ENCODE results near the gene EFCAB11. TPM values are rescaled to one million over a fixed set of nuclear protein-coding genes. Genes with fewer than 3 reads are reported as not detected.

Gene EFCAB11
- total RNA-seq, 1 experiment from 2014 or later = 15.5 TPM

DNA sequence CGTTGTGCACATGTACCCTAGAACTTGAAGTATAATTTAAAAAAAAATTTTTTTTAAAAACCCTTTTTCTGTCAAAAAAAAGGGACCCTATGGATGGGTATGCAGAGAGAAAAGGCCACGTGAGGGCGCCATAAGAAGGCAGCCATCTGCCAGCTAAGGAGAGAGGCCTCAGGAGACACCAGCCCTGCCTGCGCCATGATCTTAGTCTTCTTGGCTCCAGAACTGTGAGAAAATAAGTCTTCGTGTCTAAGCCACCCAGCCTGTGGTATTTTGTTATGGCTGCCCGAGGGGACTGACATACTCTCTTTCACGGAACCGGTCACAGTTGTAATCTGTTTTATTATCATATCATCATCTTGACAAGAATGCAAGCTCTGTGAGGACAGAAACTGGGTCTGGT lies 174.8 kb downstream of the EFCAB11 start:
- CTCF ChIA-PET = interaction anchor here (0.6 to 1.2 kb wide), 6 partner anchors 28 to 159 kb away, joined by 3 to 4 read pairs (median 4); no protein-coding TSS in a partner anchor
- H3K4me1 Mint-ChIP-seq = peaks cover 9% of the 10 kb centered on the region
- POLR2A ChIA-PET = no interaction called here
- H3K27ac Mint-ChIP-seq = no peak overlapping the region
- peaks cover 16% of the 10 kb centered on the region for H3K9me3 Mint-ChIP-seq
- no peaks in the 10 kb centered on the region for H3K27me3 Mint-ChIP-seq (ENCODE audit: low read depth)
- TF ChIP-seq, protein P1, sequence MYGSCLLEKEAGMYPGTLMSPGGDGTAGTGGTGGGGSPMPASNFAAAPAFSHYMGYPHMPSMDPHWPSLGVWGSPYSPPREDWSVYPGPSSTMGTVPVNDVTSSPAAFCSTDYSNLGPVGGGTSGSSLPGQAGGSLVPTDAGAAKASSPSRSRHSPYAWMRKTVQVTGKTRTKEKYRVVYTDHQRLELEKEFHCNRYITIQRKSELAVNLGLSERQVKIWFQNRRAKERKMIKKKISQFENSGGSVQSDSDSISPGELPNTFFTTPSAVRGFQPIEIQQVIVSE (CRISPR knock-in tag; IDR thresholded peaks at IDR 0.05; ENCODE audit: borderline replicate concordance) = no peak
- H3K4me3 Mint-ChIP-seq = no peak overlapping the region
- peak; percentile 81 for ATAC-seq
- peak; percentile 51 for DNase-seq (ENCODE audit: low spot score)
- peaks cover 4% of the 10 kb centered on the region; the same call in 1 of the 2 replicates for H3K36me3 Mint-ChIP-seq

- POLR2A ChIA-PET = no interaction called here
- Mint-ChIP-seq H3K9me3 (peaks cover 16% of the 10 kb centered on the region), H3K27ac (no peak overlapping the region), H3K4me3 (no peak overlapping the region), H3K36me3 (peaks cover 4% of the 10 kb centered on the region; the same call in 1 of the 2 replicates), H3K4me1 (peaks cover 35% of the 10 kb centered on the region), H3K27me3 (ENCODE audit: low read depth) (no peaks in the 10 kb centered on the region; the same call in 1 of the 2 replicates)
- ATAC-seq (no peak), DNase-seq (ENCODE audit: low spot score) (no peak)
- TF ChIP-seq ZNF219 (CRISPR knock-in tag; IDR thresholded peaks at IDR 0.05; ENCODE audit: borderline replicate concordance) (no peak), MYBL2 (CRISPR knock-in tag; IDR thresholded peaks at IDR 0.05) (no peak), FOXK1 (CRISPR knock-in tag; IDR thresholded peaks at IDR 0.05) (no peak), ESRRA (CRISPR knock-in tag; IDR thresholded peaks at IDR 0.05; ENCODE audit: borderline replicate concordance) (no peak), ZNF317 (CRISPR knock-in tag; IDR thresholded peaks at IDR 0.05; ENCODE audit: borderline replicate concordance, low read depth) (no peak), NR2C2 (CRISPR knock-in tag; IDR thresholded peaks at IDR 0.05) (no peak), KAT7 (CRISPR knock-in tag; IDR thresholded peaks at IDR 0.05; ENCODE audit: borderline replicate concordance) (no peak), TP53 (CRISPR knock-in tag; IDR thresholded peaks at IDR 0.05) (no peak), ZNF232 (CRISPR knock-in tag; IDR thresholded peaks at IDR 0.05) (no peak), PRRX2 (CRISPR knock-in tag; IDR thresholded peaks at IDR 0.05) (no peak), NFE2L1 (CRISPR knock-in tag; IDR thresholded peaks at IDR 0.05) (no peak), ZSCAN18 (CRISPR knock-in tag; IDR thresholded peaks at IDR 0.05) (no peak), ATF3 (CRISPR knock-in tag; conservative IDR thresholded peaks at IDR 0.05) (no peak), RELA (CRISPR knock-in tag; IDR thresholded peaks at IDR 0.05; ENCODE audit: borderline replicate concordance) (no peak), HMGA2 (CRISPR knock-in tag; IDR thresholded peaks at IDR 0.05) (no peak)
- TF ChIP-seq, protein P2, sequence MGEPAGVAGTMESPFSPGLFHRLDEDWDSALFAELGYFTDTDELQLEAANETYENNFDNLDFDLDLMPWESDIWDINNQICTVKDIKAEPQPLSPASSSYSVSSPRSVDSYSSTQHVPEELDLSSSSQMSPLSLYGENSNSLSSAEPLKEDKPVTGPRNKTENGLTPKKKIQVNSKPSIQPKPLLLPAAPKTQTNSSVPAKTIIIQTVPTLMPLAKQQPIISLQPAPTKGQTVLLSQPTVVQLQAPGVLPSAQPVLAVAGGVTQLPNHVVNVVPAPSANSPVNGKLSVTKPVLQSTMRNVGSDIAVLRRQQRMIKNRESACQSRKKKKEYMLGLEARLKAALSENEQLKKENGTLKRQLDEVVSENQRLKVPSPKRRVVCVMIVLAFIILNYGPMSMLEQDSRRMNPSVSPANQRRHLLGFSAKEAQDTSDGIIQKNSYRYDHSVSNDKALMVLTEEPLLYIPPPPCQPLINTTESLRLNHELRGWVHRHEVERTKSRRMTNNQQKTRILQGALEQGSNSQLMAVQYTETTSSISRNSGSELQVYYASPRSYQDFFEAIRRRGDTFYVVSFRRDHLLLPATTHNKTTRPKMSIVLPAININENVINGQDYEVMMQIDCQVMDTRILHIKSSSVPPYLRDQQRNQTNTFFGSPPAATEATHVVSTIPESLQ (CRISPR knock-in tag; IDR thresholded peaks at IDR 0.05) = no peak
- TF ChIP-seq, protein P1 (CRISPR knock-in tag; IDR thresholded peaks at IDR 0.05; ENCODE audit: borderline replicate concordance) = no peak
- TF ChIP-seq, protein P3, sequence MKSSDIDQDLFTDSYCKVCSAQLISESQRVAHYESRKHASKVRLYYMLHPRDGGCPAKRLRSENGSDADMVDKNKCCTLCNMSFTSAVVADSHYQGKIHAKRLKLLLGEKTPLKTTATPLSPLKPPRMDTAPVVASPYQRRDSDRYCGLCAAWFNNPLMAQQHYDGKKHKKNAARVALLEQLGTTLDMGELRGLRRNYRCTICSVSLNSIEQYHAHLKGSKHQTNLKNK (CRISPR knock-in tag; IDR thresholded peaks at IDR 0.05) = no peak
- CTCF ChIA-PET = no interaction called here
Measured at GRCh38 chr14:89775946-89776345, 178.6 kb downstream of the EFCAB11 start.
